ENCODE results near the gene SSH3.

SSH3 gene

DNA sequence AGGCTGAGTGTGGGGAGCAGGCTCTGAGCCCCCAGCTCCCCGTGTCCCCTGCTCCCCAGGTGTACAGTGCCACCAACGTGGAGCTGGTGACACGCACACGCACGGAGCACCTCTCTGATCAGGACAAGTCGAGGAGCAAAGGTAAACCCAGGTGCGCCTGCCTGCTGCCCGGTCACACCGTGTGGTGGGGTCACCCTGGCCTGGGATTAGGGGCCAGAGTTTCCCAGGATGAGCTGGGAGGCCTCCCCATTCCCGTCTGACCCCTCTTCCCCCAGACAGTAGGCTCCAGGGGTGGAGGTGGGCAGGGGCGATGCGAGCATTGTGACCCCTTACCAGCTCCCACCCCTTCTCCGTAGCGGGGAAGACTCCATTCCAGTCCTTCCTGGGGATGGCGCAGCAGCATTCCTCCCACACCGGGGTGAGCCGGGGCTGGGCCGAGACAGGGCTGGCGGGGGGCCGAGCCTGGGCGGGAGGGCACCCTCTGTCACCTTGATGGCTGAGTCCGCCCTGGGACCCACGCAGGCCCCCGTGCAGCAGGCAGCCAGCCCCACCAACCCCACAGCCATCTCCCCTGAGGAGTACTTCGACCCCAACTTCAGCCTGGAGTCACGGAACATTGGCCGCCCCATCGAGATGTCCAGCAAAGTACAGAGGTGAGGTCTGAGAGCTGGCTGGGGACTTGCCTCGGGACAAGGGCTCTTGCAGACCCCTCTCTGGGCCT, 3.7 kb upstream of the SSH3 start:
- DNase-seq: no peak

DNA sequence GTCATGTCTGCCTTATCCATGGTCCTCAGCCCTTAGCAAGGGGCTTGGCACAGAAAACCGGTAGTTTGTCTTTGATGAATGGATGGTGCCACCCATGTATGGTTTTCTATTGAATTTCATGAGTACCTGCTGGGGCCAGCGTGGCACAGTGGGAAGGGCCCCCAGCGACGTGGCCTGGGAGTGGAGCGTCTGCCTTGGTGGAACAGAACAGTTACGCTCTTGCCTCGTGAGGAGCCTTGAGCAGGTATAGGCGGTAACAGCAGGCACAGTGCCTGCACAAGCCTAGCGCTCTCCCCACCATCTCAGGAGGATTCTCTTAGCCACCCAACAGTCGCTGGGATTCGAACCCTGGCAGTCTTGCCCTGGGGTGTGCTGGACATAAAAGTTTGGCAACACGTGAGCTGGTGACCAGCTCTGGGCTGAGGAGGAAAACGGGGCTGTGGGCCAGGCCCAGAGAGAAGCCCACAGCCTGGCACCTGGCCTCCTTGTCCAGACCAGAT, 3.0 kb upstream of the SSH3 start:
- DNase-seq: no peak

DNA sequence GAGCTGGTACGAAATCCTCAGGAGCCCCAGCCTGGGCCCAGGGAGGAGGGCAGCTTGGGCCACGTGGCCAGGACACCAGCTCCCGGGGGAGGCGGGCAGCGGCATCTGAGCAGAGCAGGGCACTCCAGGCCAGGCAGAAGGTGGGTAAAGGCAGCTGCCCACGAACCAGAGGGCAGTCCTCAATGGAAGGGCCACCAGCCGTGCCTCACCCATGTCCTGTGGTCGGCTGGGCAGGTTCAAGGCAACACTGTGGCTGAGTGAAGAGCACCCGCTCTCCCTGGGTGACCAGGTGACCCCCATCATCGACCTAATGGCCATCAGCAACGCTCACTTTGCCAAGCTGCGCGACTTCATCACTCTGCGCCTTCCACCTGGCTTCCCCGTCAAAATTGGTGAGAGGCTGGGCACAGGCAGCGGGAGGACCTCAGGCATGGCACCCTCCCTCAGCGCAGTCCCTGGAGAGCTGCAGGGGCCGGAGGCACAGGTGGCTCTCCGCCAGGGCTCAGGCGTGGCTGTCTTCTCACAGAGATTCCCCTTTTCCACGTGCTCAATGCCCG, 2.5 kb upstream of the SSH3 start:
- no peak for DNase-seq

DNA sequence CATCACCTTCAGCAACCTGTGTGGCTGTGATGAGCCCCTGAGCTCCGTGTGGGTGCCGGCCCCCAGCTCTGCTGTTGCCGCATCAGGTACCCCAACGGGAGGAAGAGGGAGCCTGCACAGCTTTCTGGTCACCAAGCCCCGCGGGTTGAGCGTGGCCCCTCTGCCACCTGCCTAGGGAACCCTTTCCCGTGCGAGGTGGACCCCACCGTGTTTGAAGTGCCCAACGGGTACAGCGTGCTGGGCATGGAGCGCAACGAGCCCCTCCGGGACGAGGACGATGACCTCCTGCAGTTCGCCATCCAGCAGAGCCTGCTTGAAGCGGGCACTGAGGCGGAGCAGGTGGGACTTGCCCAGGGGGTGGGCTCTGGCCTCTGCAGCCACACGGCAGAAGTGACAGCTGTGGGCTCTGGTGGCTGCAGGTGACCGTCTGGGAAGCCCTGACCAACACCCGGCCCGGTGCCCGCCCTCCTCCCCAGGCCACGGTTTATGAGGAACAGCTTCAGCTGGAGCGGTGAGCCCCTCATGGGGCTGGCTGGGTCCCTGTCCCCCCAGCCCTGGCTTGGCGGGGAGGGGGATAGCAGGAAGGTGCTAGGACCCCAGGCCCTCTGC, 1.9 kb upstream of the SSH3 start:
- DNase-seq: no peak

DNA sequence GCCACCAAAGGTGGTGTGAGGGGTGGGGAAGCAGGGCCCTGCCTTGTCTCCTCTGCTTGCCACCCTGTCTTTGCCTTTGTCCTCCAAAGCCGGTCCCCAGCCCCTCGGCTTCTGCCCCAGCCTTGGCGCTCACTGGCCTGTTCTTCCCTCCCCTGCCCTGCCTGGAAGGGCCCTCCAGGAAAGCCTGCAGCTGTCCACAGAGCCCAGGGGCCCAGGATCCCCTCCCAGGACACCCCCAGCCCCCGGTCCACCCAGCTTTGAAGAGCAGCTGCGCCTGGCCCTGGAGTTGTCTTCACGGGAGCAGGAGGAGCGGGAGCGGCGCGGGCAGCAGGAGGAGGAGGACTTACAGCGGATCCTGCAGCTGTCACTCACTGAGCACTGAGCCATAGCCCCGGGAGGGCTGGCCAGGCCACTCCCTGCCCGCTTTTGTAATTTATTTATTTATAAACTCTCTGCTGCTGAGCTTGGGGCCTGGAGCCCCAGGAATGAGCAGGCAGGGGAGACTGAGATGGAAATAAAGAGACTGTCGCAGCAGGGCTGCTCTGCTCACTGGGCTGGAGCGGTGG, 1.3 kb upstream of the SSH3 start:
- no peak for DNase-seq

DNA sequence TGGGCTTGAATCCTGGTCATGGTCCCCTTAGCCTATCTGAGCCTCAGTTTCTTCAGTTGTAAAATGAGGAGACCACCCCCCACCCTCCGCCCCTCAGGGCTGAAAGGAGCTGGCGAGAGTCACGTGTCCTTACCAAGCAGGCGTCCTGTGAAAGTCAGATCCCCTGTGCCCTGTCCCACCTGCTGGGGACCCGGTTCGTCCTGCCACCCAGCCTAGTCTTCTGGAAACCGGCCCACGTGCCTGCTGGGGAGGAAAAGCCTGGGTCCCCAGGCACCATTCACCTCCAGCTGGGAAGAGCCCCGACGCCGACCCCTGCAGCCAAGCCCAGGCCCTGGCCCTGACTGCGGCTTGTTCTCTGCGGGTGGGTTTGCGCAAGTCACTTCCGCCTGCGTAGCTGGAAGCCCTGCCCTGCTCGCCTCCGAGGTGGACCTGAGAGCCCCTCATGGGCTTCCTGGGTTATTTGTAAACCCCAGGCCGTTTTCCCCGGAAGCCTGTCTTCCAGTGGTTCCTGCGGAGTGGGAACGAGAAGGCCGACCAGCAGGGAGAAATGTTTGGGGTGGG, 679 bp upstream of the SSH3 start:
- DNase-seq: no peak

DNA sequence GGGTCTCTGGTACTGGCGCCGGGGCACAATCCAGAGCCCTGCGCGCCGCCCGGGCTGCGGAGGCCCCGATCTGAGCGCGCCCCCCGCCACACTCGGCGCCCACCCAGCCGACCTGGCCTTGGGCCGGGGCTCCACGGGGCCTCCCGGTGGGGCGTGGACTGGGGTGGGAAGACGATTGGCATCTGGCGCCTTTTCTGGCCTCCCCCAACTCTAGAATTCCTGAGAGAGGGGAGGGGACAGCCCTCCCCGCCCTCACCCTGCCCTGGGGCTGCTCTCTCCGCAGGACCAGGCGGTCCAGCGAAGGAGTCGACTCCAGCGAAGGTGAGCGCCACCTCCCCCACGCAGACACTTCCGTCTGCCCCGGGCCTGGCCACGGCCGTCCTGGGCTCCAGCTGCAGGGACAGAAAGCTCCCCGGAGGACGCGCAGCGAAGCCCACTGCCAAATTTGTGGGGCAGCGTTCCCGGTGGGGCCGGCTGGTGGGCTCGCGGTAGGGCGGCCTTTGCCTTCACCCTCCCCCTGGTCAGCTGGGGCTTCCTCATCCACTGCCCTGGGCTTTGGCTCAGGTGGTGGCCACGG, 593 bp downstream of the SSH3 start:
- no peak for DNase-seq

DNA sequence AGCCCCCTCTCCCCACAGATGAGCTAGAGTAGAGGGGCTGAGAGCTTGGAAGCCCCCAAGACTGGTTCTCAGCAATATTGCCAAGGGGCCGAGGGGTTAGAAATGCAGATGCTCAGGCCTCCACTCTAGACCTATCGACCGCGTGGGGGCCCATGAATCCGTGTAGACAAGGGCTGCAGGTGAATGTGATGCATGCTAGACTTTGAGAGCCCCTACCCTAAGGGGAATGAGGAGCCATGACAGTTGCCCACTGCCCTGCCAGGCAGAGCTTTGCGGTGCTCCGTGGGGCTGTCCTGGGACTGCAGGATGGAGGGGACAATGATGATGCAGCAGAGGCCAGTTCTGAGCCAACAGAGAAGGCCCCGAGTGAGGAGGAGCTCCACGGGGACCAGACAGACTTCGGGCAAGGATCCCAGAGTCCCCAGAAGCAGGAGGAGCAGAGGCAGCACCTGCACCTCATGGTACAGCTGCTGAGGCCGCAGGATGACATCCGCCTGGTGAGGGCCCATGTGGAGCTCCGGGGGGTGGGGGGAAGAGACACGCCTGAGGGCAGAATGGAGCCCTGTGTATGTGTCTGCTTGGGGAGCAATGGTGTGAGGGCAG, 1.3 kb downstream of the SSH3 start:
- no peak for DNase-seq

DNA sequence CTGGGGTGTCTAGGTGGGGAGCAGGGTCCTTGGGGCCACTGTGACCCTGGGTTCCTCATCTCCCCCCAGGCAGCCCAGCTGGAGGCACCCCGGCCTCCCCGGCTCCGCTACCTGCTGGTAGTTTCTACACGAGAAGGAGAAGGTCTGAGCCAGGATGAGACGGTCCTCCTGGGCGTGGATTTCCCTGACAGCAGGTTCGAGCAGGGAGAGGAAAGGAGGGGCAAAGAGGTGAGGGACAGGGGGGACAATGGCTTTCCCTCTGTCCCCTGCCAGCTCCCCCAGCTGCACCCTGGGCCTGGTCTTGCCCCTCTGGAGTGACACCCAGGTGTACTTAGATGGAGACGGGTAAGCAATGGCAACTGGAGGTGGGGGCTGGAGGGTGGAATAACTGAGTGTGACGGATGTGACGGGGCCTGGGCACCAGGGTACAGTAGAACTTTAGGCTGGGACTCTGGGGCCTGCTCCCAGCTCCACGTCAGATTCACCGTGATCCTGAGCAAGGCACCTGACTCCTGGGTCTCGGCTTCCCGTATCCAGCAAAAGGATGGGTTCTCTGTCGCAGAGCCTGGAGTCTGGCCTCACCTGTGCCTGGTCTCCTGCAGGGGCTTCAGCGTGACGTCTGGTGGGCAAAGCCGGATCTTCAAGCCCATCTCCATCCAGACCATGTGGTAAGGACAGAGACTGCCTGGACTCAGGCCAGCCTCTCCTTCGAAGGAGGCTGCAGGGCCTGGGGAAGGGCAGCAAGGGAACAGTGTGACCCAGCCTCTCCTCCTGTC, 3.6 kb downstream of the SSH3 start:
- no peak for DNase-seq

DNA sequence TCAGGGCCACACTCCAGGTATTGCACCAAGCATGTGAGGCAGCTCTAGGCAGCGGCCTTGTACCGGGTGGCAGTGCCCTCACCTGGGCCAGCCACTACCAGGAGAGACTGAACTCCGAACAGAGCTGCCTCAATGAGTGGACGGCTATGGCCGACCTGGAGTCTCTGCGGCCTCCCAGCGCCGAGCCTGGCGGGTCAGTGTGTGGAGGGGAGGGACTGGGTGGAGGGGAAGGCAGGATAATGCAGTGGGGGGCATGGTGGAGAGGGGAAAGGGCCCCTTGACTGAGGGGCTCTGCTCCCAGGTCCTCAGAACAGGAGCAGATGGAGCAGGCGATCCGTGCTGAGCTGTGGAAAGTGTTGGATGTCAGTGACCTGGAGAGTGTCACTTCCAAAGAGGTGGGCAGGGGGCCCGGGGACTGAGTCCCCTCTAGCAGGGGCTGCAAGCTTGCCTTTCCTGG, 4.2 kb downstream of the SSH3 start:
- DNase-seq: no peak

DNA sequence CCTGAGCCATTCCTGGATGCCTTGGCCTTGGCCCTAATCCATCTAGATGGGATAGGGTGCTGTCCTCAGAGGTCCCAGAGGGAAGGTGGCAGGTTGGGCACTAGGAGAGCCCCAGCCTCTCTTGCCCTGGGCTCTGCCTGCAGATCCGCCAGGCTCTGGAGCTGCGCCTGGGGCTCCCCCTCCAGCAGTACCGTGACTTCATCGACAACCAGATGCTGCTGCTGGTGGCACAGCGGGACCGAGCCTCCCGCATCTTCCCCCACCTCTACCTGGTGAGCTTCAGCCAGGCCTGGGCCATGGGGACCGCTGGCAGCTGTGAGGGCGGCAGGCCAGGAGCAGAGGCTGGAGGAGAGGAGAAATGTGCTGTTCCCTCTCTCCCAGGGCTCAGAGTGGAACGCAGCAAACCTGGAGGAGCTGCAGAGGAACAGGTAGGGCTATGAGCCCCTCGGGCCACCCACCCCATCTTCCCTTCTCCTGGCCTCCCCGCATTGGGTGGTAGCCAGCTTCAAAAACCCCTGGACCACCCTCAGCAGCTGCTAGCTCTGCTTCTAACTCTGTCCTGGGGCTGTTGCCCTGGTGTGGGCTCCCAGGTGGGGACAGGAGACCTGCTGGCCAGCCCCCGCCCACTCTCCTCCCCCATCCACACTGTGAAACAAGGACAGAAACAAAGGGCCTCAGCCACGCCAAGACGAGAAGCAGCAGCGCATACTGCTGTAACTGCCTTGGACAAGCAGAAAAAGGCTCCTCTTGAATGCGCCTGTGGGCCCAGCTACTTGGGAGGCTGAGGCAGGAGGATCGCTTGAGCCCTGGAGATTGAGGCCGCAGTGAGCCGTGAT, 4.9 kb downstream of the SSH3 start:
- no peak for DNase-seq

DNA sequence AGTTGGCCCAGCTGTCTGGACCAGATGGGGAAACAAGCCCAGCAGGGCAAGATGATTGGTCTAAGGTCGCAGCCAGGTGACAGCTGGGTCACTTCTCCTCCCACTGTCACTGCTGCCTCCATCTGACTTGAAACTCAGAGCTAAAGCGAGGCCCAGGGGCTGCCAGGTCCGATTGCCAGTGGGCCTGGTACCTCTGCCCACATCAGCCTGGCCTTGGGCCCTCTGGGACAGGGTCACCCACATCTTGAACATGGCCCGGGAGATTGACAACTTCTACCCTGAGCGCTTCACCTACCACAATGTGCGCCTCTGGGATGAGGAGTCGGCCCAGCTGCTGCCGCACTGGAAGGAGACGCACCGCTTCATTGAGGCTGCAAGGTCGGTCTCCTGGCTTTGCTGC, 5.8 kb downstream of the SSH3 start:
- no peak for DNase-seq

DNA sequence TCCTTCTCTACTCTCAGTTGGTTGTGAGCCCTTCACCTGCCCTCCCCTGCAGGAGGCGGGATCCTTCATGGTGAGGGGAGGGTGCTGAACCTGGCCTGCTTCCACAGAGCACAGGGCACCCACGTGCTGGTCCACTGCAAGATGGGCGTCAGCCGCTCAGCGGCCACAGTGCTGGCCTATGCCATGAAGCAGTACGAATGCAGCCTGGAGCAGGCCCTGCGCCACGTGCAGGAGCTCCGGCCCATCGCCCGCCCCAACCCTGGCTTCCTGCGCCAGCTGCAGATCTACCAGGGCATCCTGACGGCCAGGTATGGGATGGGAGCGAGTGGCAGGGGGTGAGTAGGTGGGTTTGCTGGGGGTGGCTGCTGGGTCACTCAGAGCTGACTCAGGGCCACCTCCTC, 6.3 kb downstream of the SSH3 start:
- no peak for DNase-seq

DNA sequence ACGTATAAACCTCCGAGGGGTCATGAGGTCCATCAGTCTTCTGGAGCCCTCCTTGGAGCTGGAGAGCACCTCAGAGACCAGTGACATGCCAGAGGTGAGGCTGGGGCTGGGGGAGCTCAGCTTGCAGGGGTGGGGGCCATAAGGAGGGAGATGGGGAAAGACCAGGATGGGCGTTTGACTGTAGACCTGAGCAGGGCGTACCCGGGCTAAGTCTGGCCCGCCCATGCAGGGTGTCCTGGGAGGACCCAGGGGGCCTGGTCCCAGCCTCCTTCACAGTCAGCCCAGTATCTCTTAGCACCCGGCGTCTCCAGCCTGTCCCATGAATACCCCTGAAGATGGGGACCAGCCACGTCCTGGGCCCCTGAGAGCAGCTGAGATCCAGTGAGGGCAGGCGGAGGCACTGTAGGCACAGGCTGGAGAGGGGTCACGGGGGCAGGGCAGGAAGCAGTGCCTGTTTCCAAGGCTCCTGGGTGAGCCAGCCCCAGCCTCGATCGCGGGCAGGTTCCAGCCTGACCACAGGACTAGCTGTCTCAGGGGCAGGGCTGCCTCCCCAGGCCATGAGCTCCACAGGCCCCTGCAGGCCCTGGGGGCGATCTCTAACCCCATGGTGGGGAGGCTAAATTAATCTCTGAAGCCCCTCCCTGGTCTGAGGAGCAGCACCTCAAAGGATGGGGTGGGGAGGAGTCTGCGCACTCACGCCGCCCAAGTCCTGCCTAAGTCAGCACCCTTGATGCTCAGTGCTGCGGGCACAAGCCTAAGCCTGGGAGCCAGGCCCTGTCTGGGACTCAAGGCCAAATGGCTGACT, 7.1 kb downstream of the SSH3 start:
- DNase-seq: no peak

DNA sequence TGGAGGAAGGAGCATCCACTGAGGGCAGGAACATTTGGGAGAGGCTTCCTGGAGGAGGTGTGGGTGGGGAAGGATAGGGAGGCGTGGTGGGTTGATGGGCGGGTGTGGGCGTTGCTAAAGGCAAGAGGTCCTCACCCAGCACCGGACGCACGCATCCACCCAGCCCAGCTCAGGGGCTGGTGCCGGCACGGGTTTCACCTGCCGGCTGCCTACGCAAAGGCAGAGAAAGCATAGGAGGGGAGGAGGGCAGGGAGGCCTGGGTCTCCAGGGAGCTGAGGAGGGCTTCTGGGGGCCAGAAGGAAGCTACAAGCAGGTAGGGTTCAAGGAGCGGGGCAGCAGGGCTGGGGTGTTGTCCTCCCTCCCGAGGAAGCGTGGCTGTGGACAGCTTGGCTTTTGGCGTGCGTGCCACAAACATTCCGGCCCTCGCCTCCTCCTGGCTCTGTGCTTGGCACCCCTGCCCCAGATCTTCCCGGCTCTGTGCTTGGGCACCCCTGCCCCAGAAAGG, 7.8 kb downstream of the SSH3 start:
- DNase-seq: no peak

DNA sequence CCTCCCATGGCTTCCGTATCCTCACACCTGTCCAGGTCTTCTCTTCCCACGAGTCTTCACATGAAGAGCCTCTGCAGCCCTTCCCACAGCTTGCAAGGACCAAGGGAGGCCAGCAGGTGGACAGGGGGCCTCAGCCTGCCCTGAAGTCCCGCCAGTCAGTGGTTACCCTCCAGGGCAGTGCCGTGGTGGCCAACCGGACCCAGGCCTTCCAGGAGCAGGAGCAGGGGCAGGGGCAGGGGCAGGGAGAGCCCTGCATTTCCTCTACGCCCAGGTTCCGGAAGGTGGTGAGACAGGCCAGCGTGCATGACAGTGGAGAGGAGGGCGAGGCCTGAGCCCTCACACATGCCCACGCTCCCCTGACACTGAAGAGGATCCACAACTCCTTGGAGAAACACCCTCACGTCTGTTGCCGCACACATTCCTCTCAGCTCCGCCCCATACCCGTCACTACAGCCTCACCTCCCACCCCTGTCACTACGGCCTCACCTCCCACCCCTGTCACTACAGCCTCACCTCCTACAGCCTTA, 8.3 kb downstream of the SSH3 start:
- no peak for DNase-seq

DNA sequence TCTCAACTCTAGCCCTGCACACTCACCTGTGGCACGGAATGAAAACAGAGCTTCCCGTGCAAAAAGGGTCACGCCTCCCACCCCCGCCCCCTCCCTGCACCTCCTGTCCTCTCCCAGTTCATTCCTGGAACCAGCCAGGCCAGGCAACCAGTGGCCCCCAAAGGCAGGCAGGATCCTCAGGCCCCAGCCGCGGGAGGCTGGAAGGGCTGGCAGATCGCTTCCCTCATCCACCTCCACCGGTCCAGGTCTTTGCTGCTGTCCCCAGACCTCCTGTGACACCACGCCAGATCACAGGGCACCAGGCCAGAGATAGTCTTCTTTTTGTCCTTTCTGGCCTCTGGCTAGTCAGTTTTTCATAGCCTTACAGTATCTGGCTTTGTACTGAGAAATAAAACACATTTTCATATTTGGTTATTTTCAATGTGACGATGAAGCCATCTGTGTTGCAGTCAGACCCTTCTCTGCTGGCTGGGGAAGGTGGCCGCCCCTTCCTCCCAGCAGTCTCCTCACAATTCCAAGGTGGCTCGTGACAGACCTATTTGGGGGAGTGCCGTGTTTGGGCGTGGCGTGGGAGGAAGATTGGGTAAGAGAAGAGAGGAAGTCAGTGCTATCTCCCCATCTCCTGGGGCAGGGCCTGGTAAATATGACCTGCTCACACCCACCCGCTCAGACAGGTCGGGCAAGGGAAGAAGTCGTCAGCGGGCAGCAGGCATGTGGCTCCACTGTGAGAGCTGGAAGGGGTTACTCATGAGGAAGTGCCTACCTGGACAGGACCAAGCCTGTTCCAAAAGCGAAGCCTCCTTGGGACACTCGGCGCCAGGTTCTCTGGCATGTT, 9.1 kb downstream of the SSH3 start:
- no peak for DNase-seq

DNA sequence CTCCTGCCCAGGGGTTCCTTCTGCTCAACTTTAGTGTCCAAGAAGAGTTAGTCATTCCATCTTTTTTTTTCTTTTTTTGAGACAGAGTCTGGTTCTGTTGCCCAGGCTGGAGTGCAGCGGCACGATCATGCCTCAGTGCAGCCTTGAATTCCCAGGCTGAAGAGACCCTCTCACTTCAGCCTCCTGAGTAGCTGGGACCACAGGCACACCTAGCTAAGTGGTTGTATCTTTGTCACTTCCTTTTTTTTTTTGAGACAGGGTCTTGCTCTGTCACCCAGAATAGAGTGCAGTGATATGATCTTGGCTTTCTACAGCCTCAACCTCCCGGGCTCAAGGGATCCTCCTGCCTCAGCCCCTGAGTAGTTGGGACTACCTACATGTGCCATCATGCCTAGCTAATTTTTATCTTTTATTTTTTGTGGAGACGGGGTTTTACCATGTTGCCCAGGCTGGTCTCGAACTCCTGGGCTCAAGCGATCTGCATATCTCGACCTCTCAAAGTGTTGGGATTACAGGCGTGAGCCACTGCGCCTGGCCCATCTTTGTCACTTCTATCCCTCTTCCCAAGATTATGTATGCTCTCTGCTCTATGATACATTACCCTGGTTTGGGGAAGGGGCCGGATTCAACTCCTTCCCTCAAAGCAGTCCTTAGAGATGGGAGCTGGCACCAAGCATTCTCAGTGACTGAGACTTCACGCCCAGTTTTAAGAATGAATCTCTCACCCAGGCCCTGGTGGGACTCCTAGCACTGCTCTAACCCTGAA, 10.0 kb downstream of the SSH3 start:
- DNase-seq: no peak

All from NCI-H1436 treated with DMSO at 0.1 percent for 48 hours (cell line).